ENCODE results near the gene NEK6.

NEK6 gene

GRCh38 chr9:124262649-124262972 is 4.9 kb downstream of the NEK6 start:
- no peak for DNase-seq

GRCh38 chr9:124263213-124263612 is 5.5 kb downstream of the NEK6 start:
- no peak for DNase-seq

DNA sequence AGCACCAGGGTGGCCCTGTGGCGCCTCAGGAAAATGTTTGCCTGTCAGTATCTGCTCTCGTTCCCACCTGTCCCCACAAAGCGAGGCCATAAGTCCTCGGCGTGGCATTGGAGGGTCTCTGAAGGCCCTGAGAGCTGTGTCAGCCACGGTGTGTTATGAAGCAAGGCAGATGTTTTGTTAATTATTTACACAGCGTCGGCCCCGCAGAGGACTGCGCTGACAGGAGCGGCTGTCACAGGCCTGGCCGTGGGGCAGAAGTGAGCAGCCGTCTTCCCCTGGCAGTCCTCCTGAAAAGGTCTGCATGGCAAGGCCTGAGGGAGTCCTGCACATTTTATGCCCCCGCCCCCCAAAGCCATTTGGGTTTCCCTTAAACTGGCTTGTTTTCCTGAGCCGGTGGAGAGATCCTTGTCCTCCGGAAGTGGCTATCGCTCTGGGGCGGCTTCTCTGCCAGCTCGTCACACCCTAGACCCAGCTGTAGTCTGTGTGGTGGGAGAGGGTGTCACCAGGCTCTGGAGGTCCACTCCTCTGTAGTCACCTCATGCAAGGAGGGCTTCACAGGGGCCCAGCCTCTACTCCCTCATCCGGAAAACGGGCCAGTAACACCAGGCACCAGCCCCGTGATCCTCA is 6.2 kb downstream of the NEK6 start:
- DNase-seq: no peak

GRCh38 chr9:124264823-124265233 is 7.1 kb downstream of the NEK6 start:
- no peak for DNase-seq

GRCh38 chr9:124265551-124265950 is 7.8 kb downstream of the NEK6 start:
- no peak for DNase-seq

DNA sequence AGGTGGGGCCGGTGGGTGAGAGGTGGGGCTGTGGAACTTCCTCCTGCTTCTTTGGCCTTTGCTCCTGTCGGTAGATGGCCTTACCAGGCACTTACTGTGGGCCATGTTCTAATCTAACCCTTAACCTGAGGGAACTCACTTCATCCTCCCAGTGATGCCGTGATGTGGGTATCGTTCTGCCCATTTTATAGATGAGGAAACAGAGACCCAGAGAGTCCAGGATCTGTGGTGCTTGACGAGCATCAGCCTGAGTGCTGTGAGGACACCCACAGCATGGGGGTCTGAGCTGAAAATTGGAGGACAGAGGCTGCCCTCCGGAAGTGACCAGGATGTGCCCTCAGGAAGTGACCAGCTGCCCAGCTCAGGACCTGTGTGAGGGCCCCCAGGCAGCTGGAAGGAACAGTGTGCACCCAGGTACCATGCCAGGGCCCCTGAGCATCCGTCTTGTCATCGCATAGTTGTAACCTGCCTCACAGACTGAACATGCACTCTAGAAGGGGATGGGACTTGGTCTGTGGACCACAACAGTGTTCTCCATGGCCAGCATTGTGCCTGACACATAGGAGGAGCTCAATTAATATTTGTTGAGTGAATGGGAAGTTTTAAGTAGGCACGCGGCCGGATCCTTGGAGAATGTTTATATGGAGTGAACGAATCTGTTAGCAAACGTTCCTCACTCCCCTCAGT is 8.5 kb downstream of the NEK6 start:
- DNase-seq: no peak

- DNase-seq: no peak
Observed at GRCh38 chr9:124266826-124267201, 9.1 kb downstream of the NEK6 start.

DNA sequence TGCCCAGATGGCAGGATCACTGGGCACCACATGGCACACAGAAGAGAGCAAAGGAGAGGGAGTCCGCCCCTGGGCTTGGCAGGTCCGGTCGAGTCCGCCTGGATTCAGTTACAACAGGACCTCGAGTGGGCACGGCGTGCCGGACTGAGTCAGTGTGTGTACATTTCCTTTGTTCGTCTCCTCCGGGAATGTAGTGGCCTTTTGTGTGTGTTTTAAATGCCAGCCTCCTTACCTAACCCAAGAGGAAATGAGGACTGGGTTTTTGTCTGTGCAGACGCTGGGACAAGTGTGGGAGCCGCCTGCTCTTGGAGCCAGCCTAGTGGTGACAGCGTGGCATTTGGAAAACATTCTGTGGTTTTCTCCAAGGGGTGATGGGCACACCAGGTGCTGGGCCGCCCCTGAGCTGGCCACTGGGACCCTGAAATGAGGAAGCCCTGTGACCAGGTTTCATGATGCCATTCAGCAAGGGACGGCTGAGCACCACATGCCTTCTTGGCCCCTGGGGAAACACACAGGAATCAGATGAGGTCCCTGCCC is 9.6 kb downstream of the NEK6 start:
- no peak for DNase-seq

DNA sequence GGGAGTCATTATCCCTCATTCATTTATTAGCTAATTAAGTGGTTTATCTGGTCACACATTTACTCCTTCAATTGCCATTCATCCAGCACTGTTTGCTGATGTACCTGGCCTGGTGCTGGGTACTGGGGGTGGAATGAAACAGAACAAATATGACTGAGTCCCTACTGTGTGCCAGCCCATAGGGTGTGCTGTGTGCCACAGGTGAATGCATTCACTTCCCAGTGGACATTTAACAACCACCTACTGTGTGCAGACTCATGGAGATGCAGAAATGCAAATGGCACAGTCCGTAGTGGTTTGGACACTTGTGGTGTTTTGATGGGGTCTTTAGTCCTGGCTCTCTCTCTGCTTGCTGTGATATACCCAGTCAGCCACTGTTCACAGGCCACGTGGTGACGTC is 10.5 kb downstream of the NEK6 start:
- no peak for DNase-seq

DNA sequence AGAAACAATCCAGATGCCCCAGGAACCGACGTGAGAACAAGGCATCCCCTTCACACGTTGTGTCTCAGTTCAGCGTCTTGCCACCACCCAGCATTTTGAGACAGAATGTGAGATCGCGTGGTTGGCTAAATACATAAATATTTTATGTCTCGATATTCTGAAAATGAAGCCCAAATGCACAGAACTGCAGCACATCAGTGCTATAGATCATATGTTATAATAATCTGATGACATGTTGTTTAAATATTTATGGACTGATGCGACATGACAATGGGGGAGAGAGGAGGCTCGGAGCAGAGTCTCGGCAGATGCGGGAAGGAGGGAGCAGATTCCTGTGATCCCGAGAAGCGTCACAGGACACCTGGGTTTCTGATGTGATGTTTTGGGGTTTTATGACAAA is 10.9 kb downstream of the NEK6 start:
- DNase-seq: no peak

DNA sequence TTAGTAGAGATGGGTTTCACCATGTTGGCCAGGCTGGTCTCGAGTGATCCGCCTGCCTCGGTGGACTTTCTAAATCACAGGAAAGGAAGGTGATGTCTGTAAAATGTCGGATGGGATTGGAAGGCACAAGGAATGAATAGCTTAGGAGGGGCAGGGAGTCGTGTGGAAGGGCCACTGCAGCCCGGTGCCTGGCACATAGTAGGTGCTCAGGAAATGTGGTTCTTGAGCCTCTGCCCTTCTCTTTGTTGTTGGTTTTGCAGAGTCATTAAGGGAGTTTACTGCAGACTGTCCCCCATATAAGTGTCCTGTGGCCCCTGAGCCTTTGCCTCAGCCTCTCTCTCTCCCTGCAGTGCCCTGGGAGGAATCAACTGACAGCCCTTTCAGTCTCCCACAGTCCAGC is 11.8 kb downstream of the NEK6 start:
- no peak for DNase-seq

DNA sequence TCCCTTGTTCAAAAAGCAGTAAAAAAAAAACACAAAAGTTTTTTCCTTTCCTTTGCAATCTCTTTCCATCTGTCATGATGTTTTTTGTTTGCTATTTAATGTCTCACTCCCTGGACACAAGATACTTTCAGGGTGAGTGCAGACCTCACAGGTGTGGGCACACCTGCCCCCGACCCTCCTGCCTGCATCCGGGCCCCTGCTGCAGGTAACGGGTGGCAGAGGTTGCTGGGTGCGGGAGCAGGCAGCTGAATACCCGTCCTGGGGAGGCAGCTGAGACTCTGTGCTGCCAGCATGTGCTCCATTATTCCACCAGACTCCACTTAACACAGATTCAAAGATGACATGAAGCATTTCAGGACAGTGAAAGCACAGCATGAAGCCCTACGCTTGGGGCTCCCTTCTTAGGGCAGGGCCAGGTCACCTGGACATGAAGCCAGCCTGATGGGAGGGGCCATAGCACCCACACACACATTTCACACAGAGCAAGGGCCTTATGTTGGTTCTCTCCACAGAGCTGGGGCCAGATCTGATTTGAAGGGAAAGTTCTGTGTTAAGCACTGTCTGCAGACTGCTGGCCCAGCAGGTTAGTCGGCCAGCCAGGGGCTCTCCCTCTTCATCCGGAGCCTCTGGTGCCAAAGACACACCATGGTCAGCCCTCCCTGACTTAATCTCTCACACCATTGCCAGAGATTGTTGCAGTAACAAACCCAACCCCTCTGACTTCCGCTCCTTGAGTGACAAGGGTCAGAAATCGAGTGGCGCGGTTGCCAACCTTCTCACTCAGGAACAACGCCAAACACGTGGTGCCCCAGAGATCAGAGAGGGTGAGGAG is 13.0 kb downstream of the NEK6 start:
- DNase-seq: no peak

- no peak for DNase-seq
Observed at GRCh38 chr9:124271660-124272059, 13.9 kb downstream of the NEK6 start.

- no peak for DNase-seq
Observed at GRCh38 chr9:124272118-124272517, 14.4 kb downstream of the NEK6 start.

DNA sequence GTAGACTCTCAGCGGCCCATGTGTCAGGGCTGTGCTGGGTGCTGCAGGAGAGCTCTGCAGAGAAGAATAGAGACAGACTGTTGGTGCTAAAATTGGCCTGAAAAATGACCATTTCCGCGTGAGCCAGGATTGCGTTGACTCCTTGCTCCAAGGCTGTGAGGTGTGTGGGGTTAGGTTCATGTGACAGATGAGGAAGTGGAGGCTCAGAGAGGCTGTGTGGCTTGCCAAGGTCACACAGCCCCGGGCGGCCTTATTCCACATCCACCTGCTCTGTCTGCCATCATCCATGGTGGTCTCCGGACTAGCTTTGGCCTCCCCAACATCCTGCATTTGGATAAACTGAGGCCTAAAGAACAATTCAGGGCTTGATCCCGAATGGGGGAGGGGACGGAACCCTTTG is 15.2 kb downstream of the NEK6 start:
- no peak for DNase-seq

DNA sequence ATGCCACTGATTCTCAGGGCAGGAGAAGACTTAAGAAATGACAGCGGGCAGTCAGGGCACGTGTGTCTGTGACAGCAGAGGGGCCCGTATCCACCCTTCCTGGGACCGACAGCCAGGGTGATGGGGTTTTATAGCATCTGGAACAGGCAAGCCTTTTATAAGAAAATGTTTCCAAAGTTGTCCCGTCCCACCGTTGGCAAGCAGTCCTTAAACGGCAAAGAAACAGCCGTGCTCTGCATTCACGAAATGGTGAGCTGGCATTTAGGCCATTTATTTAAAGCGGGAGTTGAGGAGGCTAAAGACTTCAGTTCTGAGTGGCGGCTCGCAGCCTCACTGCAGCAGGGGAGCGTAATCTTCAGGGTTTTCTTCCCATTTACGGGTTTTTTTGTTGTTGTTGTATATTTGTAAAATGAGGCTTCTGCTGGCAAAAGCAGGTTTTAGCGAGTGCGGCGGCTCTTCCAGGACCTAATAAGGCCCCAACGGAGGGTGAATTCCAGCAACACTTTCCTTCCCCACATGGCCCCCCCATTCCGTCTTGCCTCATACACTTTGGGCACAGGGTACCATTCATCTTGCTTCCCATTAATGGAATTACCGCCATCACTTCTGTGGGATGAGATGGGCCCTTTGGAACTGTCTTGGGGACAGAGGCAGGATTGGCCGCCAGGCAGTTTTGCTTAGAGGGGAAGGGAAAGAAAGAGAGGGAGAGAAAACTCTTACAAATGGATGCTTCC is 15.8 kb downstream of the NEK6 start:
- no peak for DNase-seq

- DNase-seq: no peak
Observed at GRCh38 chr9:124274226-124274625, 16.5 kb downstream of the NEK6 start.

GRCh38 chr9:124274738-124275137 is 17.0 kb downstream of the NEK6 start:
- DNase-seq: no peak

DNA sequence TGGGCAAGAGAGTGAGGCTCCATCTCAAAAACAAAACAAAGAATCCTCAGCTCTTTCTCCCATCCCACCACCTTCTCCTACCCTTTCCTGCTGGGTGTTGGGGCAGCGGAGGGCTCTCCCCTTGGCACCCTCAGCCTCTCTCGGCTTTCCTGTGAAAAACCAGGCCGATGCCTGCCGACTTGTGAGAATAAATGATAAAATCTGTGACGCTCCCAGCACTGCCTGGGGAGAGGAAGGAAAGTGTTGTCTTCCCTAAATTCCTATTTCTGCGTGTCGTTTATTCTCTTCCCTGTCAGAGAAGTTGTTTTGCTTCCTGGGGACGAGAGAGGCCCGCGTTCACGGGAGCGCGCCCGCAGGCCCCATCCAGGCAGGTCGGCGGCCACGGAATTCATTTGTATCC is 19.7 kb downstream of the NEK6 start:
- no peak for DNase-seq

DNA sequence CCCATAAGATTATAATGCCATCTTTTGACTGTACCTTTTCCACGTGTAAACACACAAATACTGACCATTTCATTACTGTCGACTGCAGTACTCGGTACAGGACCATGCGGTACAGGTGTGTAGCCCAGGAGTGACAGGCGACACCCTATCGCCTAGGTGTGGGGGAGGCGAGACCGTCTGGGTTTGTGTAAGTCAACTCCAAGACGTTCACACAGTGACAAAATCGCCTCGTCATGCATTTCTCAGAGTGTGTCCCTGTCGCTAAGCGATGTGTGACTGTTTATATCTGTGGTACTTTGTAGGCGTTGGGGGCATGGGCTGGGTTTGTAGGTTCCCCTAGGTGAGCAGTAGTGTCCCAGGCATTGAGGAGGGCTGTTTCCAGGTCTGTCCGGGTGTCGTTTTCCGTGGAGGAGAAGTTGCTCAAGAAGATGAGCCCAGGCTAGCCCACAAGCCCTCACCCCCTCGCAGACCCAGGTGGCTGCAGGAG is 20.3 kb downstream of the NEK6 start:
- DNase-seq: no peak

GRCh38 chr9:124279531-124280175 is 21.9 kb downstream of the NEK6 start:
- no peak for DNase-seq

GRCh38 chr9:124280176-124280691 is 22.5 kb downstream of the NEK6 start:
- no peak for DNase-seq
